ENCODE results near the gene PTBP1. TPM values are rescaled to one million over a fixed set of nuclear protein-coding genes. Genes with fewer than 3 reads are reported as not detected.
A peak's percentile ranks its signal among the peaks of the same experiment; 100 is the strongest.

PTBP1 gene
- 237 and 543 TPM in 2 replicates for total RNA-seq (ENCODE audit: low replicate concordance)

DNA sequence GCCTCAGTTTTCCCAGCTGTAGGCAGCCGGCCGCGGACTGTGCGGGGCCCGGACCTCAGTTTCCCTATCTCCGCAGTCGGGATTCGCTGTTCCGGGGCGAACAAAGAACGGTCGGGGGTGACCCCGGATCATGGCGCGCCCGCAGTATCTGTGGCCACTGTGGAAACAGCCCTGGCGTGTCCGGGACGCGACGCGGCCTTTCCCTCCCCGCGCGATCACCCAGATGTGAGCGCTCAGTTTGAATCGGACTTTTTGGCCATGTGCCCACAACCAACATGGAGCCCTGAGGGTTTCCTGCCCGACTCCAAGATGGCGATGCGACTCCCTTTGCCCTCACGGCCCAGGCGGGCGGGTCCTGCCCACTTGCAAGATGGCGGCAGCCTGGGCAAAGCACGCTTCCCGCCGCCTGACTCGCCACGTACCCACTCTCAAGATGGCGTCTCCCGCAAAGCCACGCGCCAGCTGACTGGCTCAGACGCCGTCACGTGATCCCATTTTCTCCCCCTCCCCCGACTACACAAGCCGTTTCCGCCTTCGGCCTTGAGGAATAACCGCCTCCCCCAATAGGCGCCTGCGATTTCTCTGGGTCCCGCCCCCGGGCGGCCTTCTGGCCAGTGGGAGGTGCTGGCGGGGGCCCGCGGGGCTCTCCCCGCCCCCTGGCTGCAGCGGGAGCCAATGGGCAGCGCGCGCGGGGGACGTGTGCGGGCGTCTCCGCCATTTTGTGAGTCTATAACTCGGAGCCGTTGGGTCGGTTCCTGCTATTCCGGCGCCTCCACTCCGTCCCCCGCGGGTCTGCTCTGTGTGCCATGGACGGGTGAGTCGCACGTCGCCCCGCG lies at the start of gene PTBP1:
PTBP1 (plus strand) TSS at position 761 of the 836 bp plus-strand sequence; CDS start at position 807, 46 bp downstream.
- Mint-ChIP-seq H3K27me3 (ENCODE audit: insufficient read depth, low read depth) (peaks cover 3% of the 10 kb centered on the region), H3K27ac (peak within 1 kb of the TSS; percentile 87), H3K4me3 (peak within 1 kb of the TSS; percentile 97), H3K36me3 (peaks cover 8% of the 10 kb centered on the region), H3K9me3 (no peaks in the 10 kb centered on the region), H3K4me1 (peaks cover 29% of the 10 kb centered on the region)
- H4K20me1 ChIP-seq (ENCODE audit: low read depth): peaks cover 41% of the 10 kb centered on the region
- peak within 1 kb of the TSS; percentile 94 for H3K4me2 ChIP-seq
- no peaks in the 10 kb centered on the region for H3K36me3 ChIP-seq
- H3K79me2 ChIP-seq (ENCODE audit: low read depth): peaks cover 41% of the 10 kb centered on the region
- H3F3A ChIP-seq (ENCODE audit: low read depth): peaks cover 23% of the 10 kb centered on the region
- H3K9ac ChIP-seq: peak within 1 kb of the TSS; percentile 94
- H3K27me3 ChIP-seq: no peaks in the 10 kb centered on the region
- peak; percentile 100 for DNase-seq (ENCODE audit: low spot score)
- H2AFZ ChIP-seq (replicated peaks): peak within 1 kb of the TSS; percentile 81
- no peaks in the 10 kb centered on the region for H3K9me3 ChIP-seq (ENCODE audit: low read depth)
- H3K4me1 ChIP-seq: peaks cover 30% of the 10 kb centered on the region
- no peak for TF ChIP-seq EZH2phosphoT487 (IDR thresholded peaks at IDR 0.05)
- no peak for TF ChIP-seq EZH2 (IDR thresholded peaks at IDR 0.05)
- no peak for TF ChIP-seq CTCF (IDR thresholded peaks at IDR 0.05)
- H3K4me3 ChIP-seq: peak within 1 kb of the TSS; percentile 89
- peak within 1 kb of the TSS; percentile 99 for H3K27ac ChIP-seq

DNA sequence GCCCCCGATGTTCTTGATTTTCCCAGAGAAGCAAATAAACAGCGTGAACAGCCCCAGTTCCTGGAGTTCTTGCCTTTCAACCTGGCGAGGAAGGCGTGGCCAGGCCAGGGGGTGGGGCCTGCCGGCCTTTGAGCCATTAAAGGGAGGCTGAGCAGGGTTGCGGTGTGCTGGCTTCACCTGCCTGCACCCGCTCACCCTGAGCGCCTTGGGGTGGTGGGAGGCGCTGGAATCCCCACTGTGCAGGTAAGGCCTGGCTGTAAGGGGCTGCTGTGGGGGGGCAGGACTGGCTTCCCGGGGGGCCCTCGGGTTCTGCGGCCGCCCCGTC lies 49.0 kb upstream of the PTBP1 start:
- Histone ChIP-seq H2AFZ (replicated peaks) (no peak overlapping the region), H4K20me1 (ENCODE audit: low read depth) (no peaks in the 10 kb centered on the region), H3K4me3 (no peak overlapping the region), H3K79me2 (ENCODE audit: low read depth) (no peaks in the 10 kb centered on the region), H3K36me3 (no peaks in the 10 kb centered on the region), H3K4me1 (no peaks in the 10 kb centered on the region), H3K27me3 (no peaks in the 10 kb centered on the region), H3K27ac (no peak overlapping the region), H3K9ac (no peak overlapping the region), H3F3A (ENCODE audit: low read depth) (no peaks in the 10 kb centered on the region), H3K9me3 (ENCODE audit: low read depth) (no peaks in the 10 kb centered on the region), H3K4me2 (no peak overlapping the region)
- peaks cover 20% of the 10 kb centered on the region for H3K9me3 Mint-ChIP-seq
- H3K4me1 Mint-ChIP-seq: peaks cover 4% of the 10 kb centered on the region
- TF ChIP-seq EZH2phosphoT487 (IDR thresholded peaks at IDR 0.05) (no peak), CTCF (IDR thresholded peaks at IDR 0.05) (no peak), EZH2 (IDR thresholded peaks at IDR 0.05) (no peak)
- no peak overlapping the region for H3K27ac Mint-ChIP-seq
- H3K27me3 Mint-ChIP-seq (ENCODE audit: insufficient read depth, low read depth): peaks cover 2% of the 10 kb centered on the region
- H3K36me3 Mint-ChIP-seq: peaks cover 7% of the 10 kb centered on the region
- no peak overlapping the region for H3K4me3 Mint-ChIP-seq
- no peak for DNase-seq (ENCODE audit: low spot score)

- peaks cover 2% of the 10 kb centered on the region for H3K27me3 Mint-ChIP-seq (ENCODE audit: insufficient read depth, low read depth)
- Histone ChIP-seq H3K4me1 (peaks cover 2% of the 10 kb centered on the region), H3K79me2 (ENCODE audit: low read depth) (no peaks in the 10 kb centered on the region), H3K9ac (no peak overlapping the region), H3K36me3 (no peaks in the 10 kb centered on the region), H3F3A (ENCODE audit: low read depth) (peaks cover 3% of the 10 kb centered on the region), H3K4me3 (no peak overlapping the region), H3K4me2 (no peak overlapping the region), H2AFZ (replicated peaks) (no peak overlapping the region), H4K20me1 (ENCODE audit: low read depth) (no peaks in the 10 kb centered on the region), H3K27ac (no peak overlapping the region), H3K27me3 (no peaks in the 10 kb centered on the region), H3K9me3 (ENCODE audit: low read depth) (no peaks in the 10 kb centered on the region)
- H3K9me3 Mint-ChIP-seq: peaks cover 11% of the 10 kb centered on the region
- TF ChIP-seq EZH2 (IDR thresholded peaks at IDR 0.05) (no peak), CTCF (IDR thresholded peaks at IDR 0.05) (no peak), EZH2phosphoT487 (IDR thresholded peaks at IDR 0.05) (no peak)
- H3K36me3 Mint-ChIP-seq: peaks cover 4% of the 10 kb centered on the region
- no peak overlapping the region for H3K27ac Mint-ChIP-seq
- no peak for DNase-seq (ENCODE audit: low spot score)
- H3K4me3 Mint-ChIP-seq: no peak overlapping the region
- peaks cover 5% of the 10 kb centered on the region for H3K4me1 Mint-ChIP-seq
Measured at GRCh38 chr19:749811-750210, 47.4 kb upstream of the PTBP1 start.

Measured in neural progenitor cell (in vitro differentiated cells).